H1 (cell line): Measurements from ENCODE around the gene THSD1. TPM values are rescaled to one million over a fixed set of nuclear protein-coding genes. Genes with fewer than 3 reads are reported as not detected.

ENCODE experiments used
- CTCF ChIA-PET: fragments of 300-600 bp; sonication (Branson Sonifier 250); formaldehyde crosslinking; loops from one replicate; lab custom pipeline; 2021; ENCODE audit not compliant: partially characterized antibody; lab: Charles Lee
- POLR2A ChIA-PET: fragments of 300-600 bp; sonication (Branson Sonifier 250); formaldehyde crosslinking; loops from one replicate; lab custom pipeline; 2021; ENCODE audit warnings: inconsistent platforms; ENCODE audit not compliant: partially characterized antibody; lab: Charles Lee
- DNase-seq, 2 experiments: peaks; one replicate each; pipeline versions ENCODE4 v3.0.0 to v3.0.0-alpha.2; 2010 to 2022; ENCODE audit warnings: low spot score in 2 of 2, low read depth in 1 of 2, mixed read lengths in 1 of 2
- FAIRE-seq: peaks from 2 replicates; lab custom pipeline; 2011; peaks lifted over from hg19 to GRCh38; lab: Jason Lieb, UNC
- H2AFZ ChIP-seq: 2 replicates; pipeline ENCODE4 v1.8.1; 2012; ENCODE audit warnings: low read length, inconsistent platforms
- H2AK5ac ChIP-seq: 2 replicates; pipeline ENCODE4 v1.6.1; 2013; ENCODE audit warnings: low read depth, low read length
- H2BK120ac ChIP-seq: replicated peaks from 2 replicates; pipeline ENCODE3; 2013; ENCODE audit warnings: low read depth, low read length, inconsistent platforms
- H2BK12ac ChIP-seq: 2 replicates; pipeline ENCODE4 v1.6.1; 2013; ENCODE audit warnings: low read depth, low read length
- H2BK15ac ChIP-seq: 2 replicates; pipeline ENCODE4 v1.6.1; 2013; ENCODE audit warnings: low read length
- H2BK20ac ChIP-seq: 2 replicates; pipeline ENCODE4 v1.6.1; 2013; ENCODE audit warnings: low read length
- H2BK5ac ChIP-seq: 2 replicates; pipeline ENCODE4 v1.6.1; 2013; ENCODE audit warnings: low read depth, low read length
- H3K14ac ChIP-seq: 2 replicates; pipeline ENCODE4 v1.6.1; 2013; ENCODE audit warnings: inconsistent platforms; ENCODE audit not compliant: insufficient read length
- H3K18ac ChIP-seq: 2 replicates; pipeline ENCODE4 v1.6.1; 2013; ENCODE audit warnings: low read length; ENCODE audit errors: extremely low read depth
- H3K23ac ChIP-seq: 2 replicates; pipeline ENCODE4 v1.6.1; 2013; ENCODE audit warnings: inconsistent platforms; ENCODE audit not compliant: insufficient read length
- H3K23me2 ChIP-seq: 2 replicates; pipeline ENCODE4 v1.6.1; 2013; ENCODE audit warnings: low read depth, low read length
- H3K27ac ChIP-seq: 2 replicates; pipeline ENCODE4 v1.6.1; 2011; ENCODE audit warnings: low read depth, low read length, inconsistent platforms
- H3K27me3 ChIP-seq, 4 experiments: replicated peaks in 1 of 4; 1 replicate in 1 of 4; 2 replicates in 3 of 4; pipeline versions ENCODE4 v1.6.1 to v1.8.1; 2011 to 2013; ENCODE audit warnings: low read length in 3 of 4, mild to moderate bottlenecking in 3 of 4, inconsistent platforms in 2 of 4, mixed read lengths in 2 of 4, moderate library complexity in 1 of 4; ENCODE audit not compliant: control insufficient read depth in 3 of 4, insufficient read depth in 3 of 4; ENCODE audit errors: extremely low read depth in 1 of 4
- H3K36me3 ChIP-seq, 4 experiments: 2 replicates each; pipeline versions ENCODE4 v1.6.1 to v1.8.1; 2011 to 2013; ENCODE audit warnings: mild to moderate bottlenecking in 4 of 4, low read length in 3 of 4, moderate library complexity in 2 of 4, control low read depth in 1 of 4, inconsistent platforms in 1 of 4; ENCODE audit not compliant: insufficient read depth in 4 of 4, control insufficient read depth in 2 of 4
- H3K4ac ChIP-seq: replicated peaks from 2 replicates; pipeline ENCODE3; 2013; ENCODE audit warnings: low read length, low read depth, mixed read lengths, inconsistent platforms; ENCODE audit not compliant: insufficient read length
- H3K4me1 ChIP-seq, 4 experiments: replicated peaks in 1 of 4; 1 replicate in 1 of 4; 2 replicates in 3 of 4; pipeline versions ENCODE4 v1.6.1 to v1.8.1; 2011 to 2013; ENCODE audit warnings: low read length in 3 of 4, inconsistent platforms in 2 of 4, mixed read lengths in 1 of 4; ENCODE audit not compliant: insufficient read depth in 4 of 4, control insufficient read depth in 3 of 4
- H3K4me2 ChIP-seq, 2 experiments: 2 replicates each; pipeline versions ENCODE4 v1.6.1 to v1.8.1; 2011 to 2013; ENCODE audit warnings: low read depth in 2 of 2, low read length in 2 of 2, control low read depth in 1 of 2, inconsistent platforms in 1 of 2, mild to moderate bottlenecking in 1 of 2; ENCODE audit not compliant: insufficient read depth in 1 of 2
- H3K4me3 ChIP-seq, 4 experiments: fragments of 200-600, 300-600 bp in 1 of 4; sonication (generic), shearing (Covaris generic), sonication (Bioruptor Twin) in 1 of 4; 2 replicates each; pipeline versions ENCODE4 v1.5.1 to v1.8.1; 2011 to 2016; ENCODE audit warnings: low read length in 4 of 4, low read depth in 3 of 4, control low read depth in 2 of 4, inconsistent platforms in 2 of 4, mild to moderate bottlenecking in 2 of 4, mixed read lengths in 1 of 4, moderate library complexity in 1 of 4; ENCODE audit not compliant: insufficient read depth in 2 of 4; ENCODE audit errors: extremely low read depth in 1 of 4
- H3K56ac ChIP-seq: replicated peaks from 2 replicates; pipeline ENCODE3; 2013; ENCODE audit warnings: low read depth, mild to moderate bottlenecking, mixed read lengths, low read length, inconsistent platforms; ENCODE audit not compliant: insufficient read length
- H3K79me1 ChIP-seq: 2 replicates; pipeline ENCODE4 v1.6.1; 2013; ENCODE audit warnings: low read depth, low read length, control low read depth
- H3K79me2 ChIP-seq, 2 experiments: 2 replicates each; pipeline versions ENCODE4 v1.6.1 to v1.8.1; 2012 to 2013; ENCODE audit warnings: low read length in 2 of 2, mild to moderate bottlenecking in 2 of 2, inconsistent platforms in 1 of 2; ENCODE audit not compliant: insufficient read depth in 2 of 2, control insufficient read depth in 1 of 2
- H3K9ac ChIP-seq, 4 experiments: replicated peaks in 1 of 4; 1 replicate in 1 of 4; 2 replicates in 3 of 4; pipeline versions ENCODE4 v1.6.1 to v1.8.1; 2011 to 2013; ENCODE audit warnings: low read depth in 3 of 4, low read length in 3 of 4, control low read depth in 2 of 4, mild to moderate bottlenecking in 2 of 4, moderate library complexity in 2 of 4, inconsistent platforms in 1 of 4; ENCODE audit errors: extremely low read depth in 1 of 4
- H3K9me3 ChIP-seq, 2 experiments: 2 replicates each; pipeline versions ENCODE4 v1.6.1 to v1.8.1; 2012 to 2013; ENCODE audit warnings: mild to moderate bottlenecking in 2 of 2, moderate library complexity in 2 of 2, control low read depth in 1 of 2, inconsistent platforms in 1 of 2, low read depth in 1 of 2, low read length in 1 of 2, mixed read lengths in 1 of 2; ENCODE audit not compliant: insufficient read depth in 2 of 2
- H4K20me1 ChIP-seq, 2 experiments: replicated peaks in 1 of 2; 2 replicates each; pipeline versions ENCODE3 to v1.8.1; 2011 to 2013; ENCODE audit warnings: inconsistent platforms in 2 of 2, low read length in 2 of 2, mild to moderate bottlenecking in 1 of 2; ENCODE audit not compliant: insufficient read depth in 2 of 2, control insufficient read depth in 1 of 2
- H4K5ac ChIP-seq: 2 replicates; pipeline ENCODE4 v1.6.1; 2013; ENCODE audit warnings: low read length, low read depth, mixed read lengths, inconsistent platforms; ENCODE audit not compliant: insufficient read length
- H4K8ac ChIP-seq: 2 replicates; pipeline ENCODE4 v1.8.0; 2013; ENCODE audit warnings: mild to moderate bottlenecking, moderate library complexity, low read length, inconsistent platforms; ENCODE audit not compliant: insufficient read depth; ENCODE audit errors: extremely low read depth
- H4K91ac ChIP-seq: replicated peaks from 2 replicates; pipeline ENCODE3; 2013; ENCODE audit warnings: low read length, mixed read lengths, inconsistent platforms; ENCODE audit not compliant: insufficient read length
- CEBPB ChIP-seq: IDR thresholded peaks from 2 replicates; pipeline ENCODE4 v1.6.1; 2012; ENCODE audit warnings: low read depth, low read length
- CHD1 ChIP-seq: IDR thresholded peaks from 2 replicates; pipeline ENCODE4 v1.6.1; 2012; ENCODE audit warnings: low read depth, low read length, improper control_type of control experiment
- CHD2 ChIP-seq: IDR thresholded peaks from 2 replicates; pipeline ENCODE4 v1.6.1; 2012; ENCODE audit warnings: low read length, improper control_type of control experiment
- EP300 ChIP-seq, 2 experiments: IDR thresholded peaks; 1 replicate in 1 of 2; 2 replicates in 1 of 2; pipeline ENCODE4 v1.6.1; 2011 to 2012; ENCODE audit warnings: low read depth in 2 of 2, low read length in 2 of 2, mild to moderate bottlenecking in 2 of 2, borderline replicate concordance in 1 of 2, inconsistent platforms in 1 of 2, moderate library complexity in 1 of 2
- EZH2 ChIP-seq: fragments of 200-600 bp; sonication (generic); IDR thresholded peaks from 2 replicates; pipeline ENCODE4 v1.7.1; 2012; ENCODE audit warnings: low read depth, mild to moderate bottlenecking, moderate library complexity, low read length, inconsistent platforms; ENCODE audit not compliant: severe bottlenecking
- JUND ChIP-seq: IDR thresholded peaks from 2 replicates; pipeline ENCODE4 v1.6.1; 2011; ENCODE audit warnings: mild to moderate bottlenecking, improper control_type of control experiment, low read length
- PHF8 ChIP-seq: fragments of 200-600 bp; sonication (generic); conservative IDR thresholded peaks from 2 replicates; pipeline ENCODE4 v1.7.1; 2012; ENCODE audit warnings: low read depth, mild to moderate bottlenecking, inconsistent platforms, low read length, moderate library complexity
- RAD21 ChIP-seq, 2 experiments: IDR thresholded peaks in 1 of 2; conservative IDR thresholded peaks in 1 of 2; 2 replicates each; pipeline ENCODE4 v1.6.1; 2011; ENCODE audit warnings: low read depth in 2 of 2, low read length in 2 of 2, improper control_type of control experiment in 1 of 2, inconsistent platforms in 1 of 2, mild to moderate bottlenecking in 1 of 2, moderate library complexity in 1 of 2
- SIN3A ChIP-seq, 2 experiments: IDR thresholded peaks in 1 of 2; conservative IDR thresholded peaks in 1 of 2; 2 replicates each; pipeline ENCODE4 v1.6.1; 2011 to 2012; ENCODE audit warnings: low read length in 2 of 2, improper control_type of control experiment in 1 of 2, low read depth in 1 of 2, mild to moderate bottlenecking in 1 of 2
- SIX5 ChIP-seq: IDR thresholded peaks from 2 replicates; pipeline ENCODE4 v1.6.1; 2011; ENCODE audit warnings: mild to moderate bottlenecking, low read depth, low read length
- SP1 ChIP-seq: IDR thresholded peaks from 2 replicates; pipeline ENCODE4 v1.6.1; 2011; ENCODE audit warnings: low read depth, low read length
- SP2 ChIP-seq: IDR thresholded peaks from 2 replicates; pipeline ENCODE4 v1.6.1; 2012; ENCODE audit warnings: mild to moderate bottlenecking, low read length, inconsistent platforms
- SUZ12 ChIP-seq: fragments of 200-600 bp; sonication (generic); IDR thresholded peaks from 2 replicates; pipeline ENCODE4 v1.6.1; 2012; ENCODE audit warnings: mild to moderate bottlenecking, inconsistent platforms, low read length, moderate library complexity, mixed read lengths
- WGBS, 2 experiments: shearing (Covaris generic) in 1 of 2; methylation state at CpG; one replicate each; pipeline versions ENCODE4 v1.1.6 to v1.1.7; 2013 to 2015; ENCODE audit warnings: low lambda C conversion rate in 2 of 2, mixed read lengths in 2 of 2, inconsistent platforms in 1 of 2, low coverage in 1 of 2, missing lambda C conversion rate in 1 of 2; ENCODE audit not compliant: insufficient replicate concordance in 2 of 2, insufficient coverage in 1 of 2, insufficient read length in 1 of 2; ENCODE audit errors: extremely low coverage in 1 of 2, missing lambda C conversion rate in 1 of 2; 5-methylcytosine and 5-hydroxymethylcytosine counted together
- polyA plus RNA-seq, 7 experiments: library from polyadenylated mRNA; depleted of rRNA in 3 of 7; stranded (reverse) in 5 of 7; unstranded in 2 of 7; fragments of >200 nt in 5 of 7; fragments of 200-250 nt in 2 of 7; gene quantifications; 1 replicate in 5 of 7; 2 replicates in 1 of 7; 4 replicates in 1 of 7; pipeline versions ENCODE4 v1.2.1 to v1.2.3, GENCODE V29; 2011 to 2013; ENCODE audit warnings: missing spikeins in 2 of 7, mixed read lengths in 2 of 7
- total RNA-seq: library from RNA; stranded (reverse); fragmentation: NEBNext Ultra II Directional; extraction: Animal tissue kit (Norgen Biotek cat#: 25700); gene quantifications from 2 replicates; pipeline ENCODE4 v1.2.1, GENCODE V29; 2021

THSD1 gene
- total and polyA plus RNA-seq, 2 of the 8 experiments (the other 6 are each of a cell fraction or from before 2014, with no cell fraction given): 0.17 to 0.35 TPM

DNA sequence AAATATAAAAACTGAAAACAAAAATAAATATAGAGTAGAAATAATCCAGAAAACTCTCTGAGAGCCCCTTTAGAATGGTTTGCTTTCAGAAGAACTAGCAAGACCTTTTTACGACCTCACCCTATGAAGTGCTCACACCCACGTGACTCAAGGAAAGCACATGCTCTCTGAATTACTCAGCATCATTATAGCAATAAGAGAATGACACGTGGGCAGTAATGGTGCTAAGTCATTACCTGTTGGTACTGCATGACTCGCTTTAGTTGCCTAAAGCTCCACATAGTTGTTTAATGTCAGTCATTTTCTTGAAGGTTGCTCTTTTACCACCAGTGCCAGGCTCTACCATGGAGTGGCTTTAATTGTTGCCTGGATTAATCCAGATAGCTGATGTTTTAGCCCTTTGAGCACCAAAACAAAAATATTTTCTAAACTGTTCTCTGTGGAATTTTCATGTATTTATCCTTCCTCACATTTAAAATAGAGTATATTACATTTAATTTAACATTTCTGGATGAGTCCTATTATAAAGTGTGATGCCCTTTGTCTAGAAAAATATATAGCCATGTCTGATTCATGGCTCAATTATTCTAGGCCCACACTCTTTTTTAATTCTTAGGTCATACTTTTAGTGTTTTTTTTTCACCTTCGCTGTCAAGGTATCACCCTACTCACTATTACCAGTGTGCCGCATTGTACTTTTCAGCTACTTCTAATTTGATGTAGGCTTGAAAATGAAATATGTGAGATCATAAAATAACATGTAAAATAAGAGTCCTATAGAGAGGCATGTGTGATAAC is 56.8 kb downstream of the THSD1 start:
- Histone ChIP-seq H3K18ac (no peak overlapping the region), H2BK20ac (no peak overlapping the region), H3K56ac (no peak overlapping the region), H2AFZ (no peak overlapping the region), H2BK15ac (no peak overlapping the region), H3K27me3 (no peaks in the 10 kb centered on the region), H3K9ac (no peak overlapping the region), H4K5ac (no peak overlapping the region), H3K79me2 (no peaks in the 10 kb centered on the region), H3K23me2 (no peaks in the 10 kb centered on the region), H3K4me1 (no peaks in the 10 kb centered on the region), H3K4me3 (no peak overlapping the region), H3K36me3 (no peaks in the 10 kb centered on the region), H3K23ac (no peak overlapping the region), H2AK5ac (no peak overlapping the region), H2BK120ac (no peak overlapping the region), H3K9me3 (no peaks in the 10 kb centered on the region), H3K79me1 (no peaks in the 10 kb centered on the region), H4K20me1 (no peaks in the 10 kb centered on the region), H2BK5ac (no peak overlapping the region), H2BK12ac (no peak overlapping the region), H3K4me2 (no peak overlapping the region), H3K27ac (no peak overlapping the region), H4K8ac (no peak overlapping the region), H4K91ac (no peak overlapping the region), H3K4ac (no peak overlapping the region), H3K14ac (no peak overlapping the region)
- ChIA-PET POLR2A (interaction anchor here (0.6 to 0.8 kb wide), 2 partner anchors 9 to 43 kb away, joined by 3 to 4 read pairs; no protein-coding TSS in a partner anchor), CTCF (interaction anchor here (0.6 to 1.0 kb wide), 2 partner anchors 9 to 21 kb away, joined by 3 read pairs; no protein-coding TSS in a partner anchor)
- 93% methylated on average over 6 of the region's 6 CpGs; no CpG with 5 or more reads in 1 of the 2 experiments for WGBS, 2 experiments
- DNase-seq: no peak
- FAIRE-seq: no peak
- TF ChIP-seq CHD1: no peak
- no peak for TF ChIP-seq EZH2
- TF ChIP-seq CHD2: no peak
- no peak for TF ChIP-seq SP1
- TF ChIP-seq SIN3A (conservative IDR thresholded peaks at IDR 0.05 in 1 of 2, IDR thresholded peaks at IDR 0.05 in 1 of 2; ENCODE audit: low read depth in 1 of 2, low read length in 2 of 2): no peak
- TF ChIP-seq CEBPB: no peak
- TF ChIP-seq JUND: no peak
- no peak for TF ChIP-seq EP300 (IDR thresholded peaks at IDR 0.05; ENCODE audit: borderline replicate concordance in 1 of 2, low read depth in 2 of 2, low read length in 2 of 2)
- no peak for TF ChIP-seq SIX5
- no peak for TF ChIP-seq SP2
- TF ChIP-seq SUZ12: no peak
- TF ChIP-seq RAD21 (IDR thresholded peaks at IDR 0.05 in 1 of 2, conservative IDR thresholded peaks at IDR 0.05 in 1 of 2; ENCODE audit: low read depth in 2 of 2, low read length in 2 of 2): no peak
- no peak for TF ChIP-seq PHF8
